ENCODE results near the gene RASEF.

RASEF gene

DNA sequence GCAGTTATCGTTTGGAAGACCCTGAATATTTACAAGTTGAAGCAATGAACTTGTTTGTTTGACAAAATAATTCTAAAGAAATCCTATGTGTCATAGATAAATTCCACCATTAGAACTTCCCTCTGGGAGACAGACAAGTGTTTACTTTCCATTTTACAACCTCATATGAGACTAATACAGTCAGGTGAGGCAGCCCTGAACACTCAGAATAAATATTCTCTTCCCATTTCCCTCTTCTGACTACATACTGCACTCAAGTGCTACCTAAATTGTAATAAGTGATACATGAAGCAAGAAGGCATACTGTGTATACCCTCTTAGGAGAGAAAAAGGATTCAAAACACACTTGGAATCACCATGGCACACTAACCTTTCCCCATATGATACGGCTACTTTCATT is 6.8 kb downstream of the RASEF start:
- no peak for FAIRE-seq

DNA sequence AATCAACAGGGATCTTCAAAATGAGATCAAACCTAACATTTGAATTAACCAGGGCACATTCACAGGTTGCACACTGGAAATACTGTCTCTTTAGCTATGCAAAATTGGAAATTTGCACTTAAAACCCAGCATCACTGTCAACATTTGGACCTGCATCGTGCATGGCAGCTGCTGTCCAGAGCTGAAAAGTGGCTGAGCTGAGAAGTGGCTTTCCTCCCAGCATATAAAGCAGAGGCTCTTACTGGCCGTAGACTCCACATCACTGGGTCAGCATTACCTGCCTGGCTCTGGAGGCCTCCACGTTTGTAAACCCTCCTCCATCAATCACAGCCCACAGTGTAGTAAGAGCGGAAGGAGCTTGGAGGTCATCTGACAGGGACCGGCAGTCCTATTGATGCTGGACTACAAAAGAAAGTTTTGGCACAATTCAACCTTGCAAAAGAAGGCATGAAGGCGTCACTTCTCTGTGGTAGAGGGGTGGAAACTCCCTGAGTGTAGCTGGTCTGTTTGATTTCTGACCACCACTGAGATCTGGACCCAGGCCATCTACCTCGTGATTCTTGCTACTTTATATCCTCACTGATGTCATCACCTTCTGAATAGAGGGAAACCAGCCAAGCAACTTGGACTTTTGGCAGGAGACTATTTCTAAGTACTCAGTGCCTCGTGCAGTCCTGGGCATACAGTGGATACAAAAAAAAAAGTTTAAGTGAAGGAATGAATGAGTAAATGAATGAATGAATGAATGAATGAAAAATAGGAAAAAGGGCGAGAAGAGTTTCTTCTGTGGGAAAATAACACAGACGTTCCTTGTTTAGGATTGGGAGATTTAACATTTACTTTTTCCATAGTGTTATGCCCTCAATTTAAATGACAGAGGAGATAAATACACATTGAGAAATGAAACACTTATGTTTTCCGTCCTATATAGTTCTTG is 14.8 kb downstream of the RASEF start:
- FAIRE-seq: no peak

DNA sequence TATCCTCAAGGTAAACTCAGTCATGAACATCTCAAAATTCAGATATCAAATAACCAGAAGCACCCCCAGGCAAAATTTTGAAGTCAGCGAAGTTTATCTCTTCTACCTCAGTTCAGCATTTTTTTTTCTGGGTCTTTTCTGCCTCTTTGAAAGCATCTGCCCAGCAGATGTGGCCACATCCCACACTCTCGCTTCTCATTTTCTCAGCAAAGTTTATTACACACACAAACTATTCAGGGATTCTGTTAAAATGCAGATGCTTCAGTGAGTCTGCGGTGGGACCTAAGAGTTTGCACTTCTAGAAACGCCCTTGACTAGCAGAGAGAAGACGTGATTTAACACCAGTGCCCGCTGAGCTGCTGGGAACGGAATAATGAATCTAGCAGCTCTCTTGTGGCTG is 19.3 kb downstream of the RASEF start:
- FAIRE-seq: peak; percentile 76

DNA sequence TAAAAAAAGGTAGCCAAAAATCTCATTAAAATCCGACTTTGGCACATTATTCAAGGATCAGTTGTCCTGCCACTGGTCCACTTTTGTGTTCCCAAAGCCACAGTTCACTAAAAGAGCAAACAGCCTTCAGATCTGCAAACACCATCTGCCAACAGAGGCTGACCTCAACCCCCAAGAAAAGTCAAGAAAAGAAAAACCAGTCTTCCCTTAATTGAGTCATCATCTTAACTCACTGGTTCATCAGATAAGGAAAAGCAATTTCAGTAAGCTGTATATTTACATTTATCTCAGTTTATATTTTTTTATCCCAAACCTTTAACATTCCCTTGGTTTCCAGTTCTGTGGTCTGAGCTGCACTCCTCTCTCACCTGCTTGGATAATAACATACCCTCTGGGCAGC is 21.2 kb downstream of the RASEF start:
- FAIRE-seq: no peak

DNA sequence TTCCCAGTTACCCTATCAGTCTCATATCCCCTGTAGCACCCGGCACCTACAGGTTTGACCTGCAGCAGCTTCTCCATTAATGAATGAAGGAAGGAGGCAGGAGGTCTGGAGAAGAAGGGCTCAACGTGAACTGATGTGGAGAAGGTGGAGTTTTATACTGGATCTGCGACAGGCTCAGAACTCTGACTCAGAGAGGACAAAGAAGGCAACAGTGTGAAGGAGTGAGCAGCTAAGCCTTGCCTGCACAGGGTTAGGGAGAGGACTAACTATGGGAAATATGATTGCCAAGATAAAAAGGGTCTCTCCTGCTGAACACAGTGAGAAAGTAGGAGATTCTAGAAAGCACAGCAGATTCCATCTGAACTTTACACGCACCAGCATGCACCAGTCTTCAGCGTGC is 23.6 kb downstream of the RASEF start:
- FAIRE-seq: no peak

DNA sequence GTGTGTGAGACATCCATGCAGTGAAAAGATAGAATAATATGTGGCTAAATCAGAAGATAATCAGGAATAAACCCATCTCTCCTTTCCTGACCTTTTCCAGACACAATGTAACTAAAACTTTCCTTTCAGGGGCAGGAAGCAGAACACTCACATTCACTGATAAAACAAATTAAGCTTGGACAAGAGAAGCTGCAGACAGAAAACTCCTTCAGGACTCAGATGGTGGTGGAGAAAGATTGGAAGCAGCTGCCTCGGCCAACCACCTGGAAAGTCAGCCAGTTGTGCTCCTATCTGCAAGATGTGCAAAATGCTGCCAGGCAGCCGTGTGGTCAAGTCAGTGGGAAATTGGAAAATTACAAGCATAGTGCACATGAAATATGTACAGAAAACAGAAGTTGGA is 26.9 kb downstream of the RASEF start:
- no peak for FAIRE-seq

DNA sequence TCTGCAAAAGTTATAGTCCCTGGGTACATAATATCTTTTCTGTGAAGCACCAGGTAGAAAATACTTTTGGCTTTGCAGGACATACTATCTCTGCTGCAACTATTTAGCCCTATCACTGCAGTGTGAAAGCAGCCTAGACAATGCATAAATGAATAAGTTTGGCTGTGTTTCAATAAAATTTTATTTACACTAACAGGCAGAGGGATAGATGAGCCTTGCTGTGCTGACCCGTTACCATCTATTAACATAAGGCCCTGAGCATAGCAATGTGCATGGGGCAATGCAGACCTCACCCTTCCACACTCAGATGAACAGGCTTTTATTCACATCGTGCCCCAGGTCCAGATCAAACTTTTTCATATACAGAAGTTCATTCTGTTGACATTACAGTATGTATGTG is 27.8 kb downstream of the RASEF start:
- no peak for FAIRE-seq

DNA sequence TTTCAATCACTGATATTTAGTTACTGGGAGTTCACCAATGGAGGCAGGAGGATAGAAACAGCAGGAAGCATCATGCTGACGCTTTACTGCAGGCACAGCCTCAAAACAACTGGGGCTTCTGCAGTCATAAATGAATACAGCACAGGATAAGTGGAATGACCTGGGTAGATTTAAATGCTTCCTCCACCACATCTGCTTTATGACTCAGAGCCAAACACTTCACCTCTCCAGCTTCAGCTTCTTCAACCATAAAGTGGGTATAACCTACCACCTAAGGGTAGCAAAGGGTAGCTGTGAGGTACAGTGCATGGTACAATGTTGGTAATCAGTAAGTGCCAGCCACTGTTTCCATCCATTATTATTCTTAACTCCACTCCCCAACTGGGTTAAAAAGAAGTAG is 28.4 kb downstream of the RASEF start:
- no peak for FAIRE-seq

DNA sequence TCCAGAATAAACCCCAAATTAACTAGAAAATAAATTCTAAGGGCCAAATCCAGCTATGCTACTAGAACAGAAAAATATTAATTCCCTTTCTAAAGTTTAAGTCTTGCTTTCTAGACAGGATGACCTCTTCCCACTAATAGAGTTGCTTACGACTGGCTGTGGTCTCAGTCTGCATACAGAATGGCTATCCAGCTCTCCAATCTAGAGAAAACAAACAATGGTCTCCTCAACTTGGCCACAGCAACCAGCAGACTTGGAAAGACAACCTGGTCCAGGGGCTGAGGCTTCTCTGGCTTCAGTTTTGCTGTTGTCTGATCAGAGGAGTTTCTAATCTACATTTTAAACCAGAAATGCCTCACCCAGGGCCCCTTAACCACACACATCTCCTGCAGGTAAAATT is 28.9 kb downstream of the RASEF start:
- FAIRE-seq: no peak

DNA sequence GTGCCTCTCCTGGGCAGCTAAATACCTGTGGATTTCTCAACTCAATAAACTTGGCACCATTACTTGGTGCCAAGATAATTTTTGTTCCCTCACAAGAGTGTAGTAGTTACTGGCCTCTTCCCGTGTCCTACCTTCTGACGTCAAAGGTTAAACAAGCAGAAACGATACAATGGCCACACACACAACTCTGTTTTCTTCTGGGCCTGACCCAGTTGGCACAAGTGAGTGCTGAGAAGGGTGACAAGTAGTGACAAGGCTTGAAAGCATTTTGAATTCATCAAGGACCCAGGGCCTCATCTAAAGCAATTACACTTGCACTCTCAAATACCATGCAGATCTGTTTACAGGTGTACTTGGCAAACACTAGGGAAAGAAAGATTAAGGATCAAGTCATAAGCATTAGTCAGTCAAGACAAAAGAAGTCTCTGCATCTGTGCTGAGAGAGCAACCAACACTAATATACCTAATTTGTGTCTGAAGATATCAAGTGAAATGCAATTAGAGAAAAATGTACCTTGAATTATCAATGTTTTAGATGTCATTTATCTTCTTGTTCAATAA is 30.8 kb downstream of the RASEF start:
- FAIRE-seq: no peak

DNA sequence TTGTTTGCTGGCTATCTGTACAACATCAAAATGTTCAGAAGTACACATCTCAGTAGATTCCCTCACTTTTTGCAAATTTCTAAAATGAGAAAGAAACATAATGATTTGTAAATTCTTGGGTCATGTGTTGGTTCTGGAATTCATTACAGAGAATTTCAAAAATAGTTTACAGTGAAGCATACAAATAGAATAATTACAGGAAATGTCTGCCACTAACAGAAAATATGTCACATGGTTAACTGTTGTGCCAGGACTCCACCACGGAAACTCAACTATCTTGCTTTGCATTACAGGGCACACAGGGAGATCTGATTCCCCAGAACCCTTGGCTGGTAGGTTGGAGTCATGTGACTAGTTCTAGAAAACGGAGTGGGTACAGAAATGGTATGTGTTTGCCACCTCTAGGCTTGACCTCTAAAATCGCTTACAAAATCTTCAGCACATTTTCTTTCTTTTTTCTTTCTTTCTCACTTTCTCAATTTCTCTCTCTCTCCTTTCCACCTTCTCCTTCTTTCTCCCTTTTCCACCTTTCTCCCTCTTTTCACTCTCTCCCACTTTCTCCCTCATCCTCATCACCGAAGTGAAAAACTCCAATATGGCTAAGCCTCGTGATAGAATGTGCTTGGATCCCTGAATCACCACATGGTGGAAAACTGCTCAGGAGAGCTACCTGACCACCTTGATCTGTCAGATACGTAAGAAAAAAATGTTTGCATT is 32.4 kb downstream of the RASEF start:
- FAIRE-seq: no peak

DNA sequence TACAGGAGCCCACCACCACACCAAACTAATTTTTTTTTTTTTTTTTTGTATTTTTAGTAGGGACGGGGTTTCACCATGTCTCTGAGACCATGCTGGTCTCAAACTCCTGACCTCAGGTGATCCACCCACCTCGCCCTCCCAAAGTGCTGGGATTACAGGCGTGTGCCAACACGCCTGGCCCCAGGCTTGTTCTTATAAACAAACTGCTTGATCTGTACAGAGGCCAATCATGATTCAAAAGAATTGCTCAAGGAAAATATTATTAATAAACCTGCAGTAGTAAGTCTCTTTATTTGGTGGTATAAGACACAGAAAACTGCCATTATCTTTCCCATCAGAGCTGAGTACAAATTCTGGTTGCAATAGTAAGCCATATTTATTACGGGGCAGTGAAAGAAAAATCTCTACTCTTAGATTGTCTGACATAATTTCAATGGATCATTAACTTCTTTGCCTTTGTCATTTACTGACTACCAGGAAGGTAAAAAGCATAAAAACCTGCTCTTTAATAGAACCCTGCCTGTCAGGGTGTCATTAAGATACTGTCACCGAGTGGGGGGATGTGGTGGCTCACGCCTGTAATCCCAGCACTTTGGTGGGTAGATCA is 33.3 kb downstream of the RASEF start:
- FAIRE-seq: no peak

DNA sequence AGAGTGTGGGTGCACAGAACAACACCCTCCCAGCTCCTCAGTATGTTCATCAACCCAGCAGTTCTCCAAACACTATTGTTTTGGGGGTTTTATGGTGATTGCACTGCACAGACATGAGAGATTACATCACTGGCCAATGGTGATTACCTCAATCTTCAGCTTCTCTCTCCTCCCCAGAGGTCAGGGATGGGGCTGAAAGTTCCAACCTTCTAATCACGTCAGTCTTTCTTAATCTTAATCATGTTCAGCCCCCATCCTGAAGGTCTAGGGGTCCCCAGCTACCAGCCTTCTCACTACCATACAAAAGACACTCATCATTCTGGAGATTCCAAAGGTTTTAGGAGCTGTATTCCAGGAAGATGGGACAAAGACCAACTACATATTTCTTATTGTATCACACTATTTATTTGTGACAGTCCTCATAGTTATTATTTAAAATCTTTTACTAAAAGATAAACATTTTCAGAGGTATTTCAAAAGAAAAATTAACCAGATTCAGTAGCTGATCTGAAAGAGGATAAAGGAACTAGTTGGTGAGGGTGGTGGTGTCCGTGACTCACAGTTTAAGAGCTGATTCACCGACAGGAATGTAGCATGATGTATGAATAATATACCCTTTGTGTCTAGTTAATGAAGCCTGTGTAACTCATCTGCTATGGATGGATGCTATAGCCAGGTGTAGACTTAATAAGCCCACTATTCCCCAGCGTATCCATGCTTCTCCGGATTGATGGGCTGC is 35.6 kb downstream of the RASEF start:
- FAIRE-seq: no peak

DNA sequence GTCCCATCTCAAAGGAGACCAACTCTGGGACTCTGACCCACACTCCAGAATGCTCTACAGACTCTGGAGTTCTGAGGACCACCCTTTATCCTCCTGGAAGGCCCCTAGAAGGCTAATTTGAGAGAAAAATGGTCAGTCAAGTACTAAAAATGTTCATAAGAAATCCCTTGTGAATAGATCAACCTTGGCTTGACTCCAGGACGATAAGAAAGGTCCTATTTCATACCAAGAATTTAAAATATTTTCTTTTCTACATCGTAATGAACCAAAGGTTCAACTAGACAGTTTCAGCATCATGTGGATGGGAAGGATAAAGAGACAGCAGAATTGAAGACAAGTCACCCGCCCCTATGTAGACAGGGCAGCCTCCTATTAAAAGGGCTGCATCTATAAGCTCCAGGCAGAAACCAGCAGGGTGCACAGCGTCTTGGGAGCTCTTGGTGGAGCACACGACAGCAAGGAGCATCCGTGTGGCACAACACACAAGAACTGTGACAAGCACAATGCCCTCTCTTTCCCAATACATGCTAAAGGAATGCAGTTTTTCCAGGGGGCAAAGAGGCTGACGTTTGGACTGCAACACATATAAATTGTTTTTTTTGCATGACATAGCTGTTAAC is 38.3 kb downstream of the RASEF start:
- no peak for FAIRE-seq

DNA sequence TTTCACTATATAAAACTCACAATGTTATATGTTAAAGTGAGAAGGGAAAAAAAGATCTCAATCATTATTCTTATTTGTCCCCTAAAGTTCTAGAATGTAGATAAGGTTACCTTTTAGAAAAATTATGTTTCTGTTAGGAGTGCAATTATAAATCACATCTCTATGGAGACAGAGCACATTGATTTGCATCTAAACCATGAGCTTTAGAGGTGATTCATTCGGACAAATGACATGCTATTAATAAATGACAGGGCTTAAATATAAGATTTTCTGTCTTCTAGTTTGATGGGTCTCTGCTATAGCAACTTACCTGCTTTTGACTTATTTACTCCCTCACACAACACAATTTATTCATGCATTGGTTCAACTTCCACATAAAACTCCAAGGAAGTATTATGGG is 39.8 kb downstream of the RASEF start:
- no peak for FAIRE-seq

DNA sequence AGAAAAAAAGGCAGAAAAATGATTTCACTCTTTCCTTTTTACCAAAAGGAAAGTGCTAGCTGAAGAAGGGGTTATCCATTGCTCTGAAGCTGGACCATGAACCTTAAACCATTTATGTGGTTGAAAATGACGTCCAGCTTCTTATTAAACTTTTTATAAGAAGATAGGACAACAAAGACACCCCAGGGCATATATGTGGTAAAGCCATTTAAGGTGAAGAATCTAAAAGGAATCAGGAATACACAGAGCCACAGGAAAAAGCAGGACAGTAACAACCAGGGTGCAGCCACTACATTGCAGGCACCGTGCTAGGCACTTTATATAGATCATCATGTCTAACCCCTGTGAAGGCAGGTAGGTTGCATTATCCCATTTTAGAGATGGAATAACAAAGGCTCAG is 42.1 kb downstream of the RASEF start:
- FAIRE-seq: no peak

DNA sequence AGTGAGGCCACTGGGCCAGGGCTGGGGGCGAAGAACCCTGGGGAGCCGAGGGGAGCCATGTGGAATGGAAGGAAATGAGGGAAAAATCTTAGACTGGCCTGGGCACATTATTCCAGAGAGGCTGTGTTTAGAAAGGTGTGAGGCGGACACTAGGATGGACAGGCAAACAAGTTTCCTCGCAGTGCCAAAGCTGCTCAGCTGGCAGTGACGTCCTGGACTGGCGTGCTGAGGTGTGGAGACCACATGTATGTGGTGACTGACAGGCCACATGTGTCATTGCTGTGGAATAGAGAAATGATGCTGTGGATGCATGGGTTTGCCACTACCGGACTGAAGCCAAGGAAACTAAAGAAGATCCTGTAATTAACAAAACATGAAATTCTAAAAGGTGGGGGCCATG is 42.6 kb downstream of the RASEF start:
- no peak for FAIRE-seq

DNA sequence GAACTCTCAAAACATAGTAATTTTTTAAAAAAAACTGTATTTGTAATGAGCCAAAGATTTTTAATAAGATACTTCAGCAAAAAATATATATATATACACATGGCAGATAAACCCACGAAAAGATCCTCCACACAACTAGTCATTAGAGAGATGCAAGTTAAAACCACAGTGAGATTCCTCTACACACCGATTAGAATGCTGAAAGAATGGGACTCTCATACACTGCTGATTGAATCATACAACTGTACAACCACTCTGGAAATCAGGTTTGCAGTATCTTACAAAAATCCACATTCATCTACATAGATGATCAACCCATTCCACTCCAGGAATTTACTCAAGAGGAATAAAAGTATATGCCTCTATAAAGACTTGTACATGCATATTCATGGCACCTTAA is 43.7 kb downstream of the RASEF start:
- no peak for FAIRE-seq

DNA sequence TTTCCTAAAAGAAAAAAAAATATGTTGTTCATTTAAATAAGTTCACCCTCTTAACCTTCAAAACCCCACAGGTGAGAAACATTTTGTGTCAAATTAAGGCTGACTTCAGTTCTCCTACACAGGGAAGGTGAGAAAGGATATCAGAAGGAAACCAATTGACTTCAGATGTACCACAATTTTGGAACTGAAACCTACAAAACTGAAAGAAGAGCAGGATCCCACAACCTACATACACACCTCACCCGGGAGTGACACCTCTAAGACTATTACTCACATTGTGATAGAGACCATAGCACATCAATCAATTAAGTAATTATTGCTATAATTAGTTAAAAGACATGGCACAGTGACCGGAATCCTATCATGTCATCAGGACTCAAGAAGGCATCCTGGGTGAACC is 47.0 kb downstream of the RASEF start:
- no peak for FAIRE-seq

DNA sequence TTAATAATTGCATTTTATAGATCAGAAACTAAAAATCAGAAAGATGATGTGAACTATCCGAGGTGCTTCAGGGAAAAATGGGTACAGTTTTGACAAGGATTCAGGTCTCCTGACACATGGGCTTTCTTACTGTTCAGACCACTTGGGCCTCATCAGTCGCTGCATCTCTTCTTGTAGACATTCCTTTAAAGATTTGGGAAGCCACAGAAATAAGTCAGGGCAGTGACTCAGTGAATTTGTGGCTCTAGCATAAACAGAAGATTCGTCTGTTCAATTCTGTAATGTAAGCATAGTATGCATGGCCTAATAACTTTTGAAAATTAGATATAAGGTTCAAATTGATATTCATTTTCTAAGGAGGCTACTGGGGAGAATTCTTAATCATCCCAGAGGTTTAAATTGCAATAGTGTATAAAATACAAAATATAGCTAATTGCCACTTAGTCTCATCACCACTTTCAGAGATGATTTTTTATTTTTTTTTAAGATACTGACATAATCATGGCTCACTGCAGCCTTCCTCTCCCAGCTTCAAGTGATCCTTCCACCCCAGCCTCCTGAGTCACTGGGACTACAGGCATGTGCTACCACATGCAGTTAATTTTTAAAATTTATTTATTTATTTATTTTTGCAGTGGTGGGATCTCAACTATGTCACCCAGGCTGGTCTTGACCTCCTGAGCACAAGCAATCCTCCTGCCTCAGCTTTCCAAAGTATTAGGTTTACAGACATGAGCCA is 48.9 kb downstream of the RASEF start:
- FAIRE-seq: no peak

Data from endometrium (tissue), 2 donors.